Kidney (tissue), 14 donors: ENCODE results near the gene PGM2. TPM values are rescaled to one million over a fixed set of nuclear protein-coding genes. Genes with fewer than 3 reads are reported as not detected.

Experiments used
- DNase-seq, 5 donors: peaks; one replicate each; pipeline ENCODE4 v3.0.0-alpha.2; 2013 to 2020
- FAIRE-seq: peaks from 2 replicates; lab custom pipeline; 2012; peaks lifted over from hg19 to GRCh38; lab: Jason Lieb, UNC
- H3K27ac ChIP-seq, 2 donors: one replicate each; pipeline ENCODE4 v1.7.0; 2013; ENCODE audit warnings: low read depth in 2 of 2, low read length in 2 of 2, inconsistent platforms in 1 of 2
- H3K27me3 ChIP-seq: one replicate; pipeline ENCODE4 v1.7.1; 2013; ENCODE audit warnings: low read length, inconsistent platforms; ENCODE audit not compliant: control insufficient read depth, insufficient read depth
- H3K36me3 ChIP-seq, 3 donors: one replicate each; pipeline versions ENCODE4 v1.7.0 to v1.7.1; 2013; ENCODE audit warnings: low read length in 3 of 3, control low read depth in 1 of 3, inconsistent platforms in 1 of 3; ENCODE audit not compliant: insufficient read depth in 3 of 3, control insufficient read depth in 2 of 3
- H3K4me1 ChIP-seq, 3 donors: one replicate each; pipeline versions ENCODE4 v1.7.0 to v1.7.1; 2013; ENCODE audit warnings: low read length in 3 of 3, inconsistent platforms in 1 of 3, low read depth in 1 of 3; ENCODE audit not compliant: control insufficient read depth in 2 of 3, insufficient read depth in 2 of 3
- H3K4me3 ChIP-seq, 3 donors: one replicate each; pipeline versions ENCODE4 v1.7.0 to v1.8.1; 2013; ENCODE audit warnings: low read length in 3 of 3, control low read depth in 1 of 3, inconsistent platforms in 1 of 3
- H3K9ac ChIP-seq, 3 donors: one replicate each; pipeline versions ENCODE4 v1.7.0 to v1.7.1; 2013; ENCODE audit warnings: low read length in 3 of 3, control low read depth in 1 of 3, inconsistent platforms in 1 of 3
- H3K9me3 ChIP-seq, 3 donors: one replicate each; pipeline versions ENCODE4 v1.7.0 to v1.7.1; 2013; ENCODE audit warnings: low read length in 3 of 3, control low read depth in 1 of 3, inconsistent platforms in 1 of 3; ENCODE audit not compliant: control insufficient read depth in 2 of 3, insufficient read depth in 1 of 3
- intact Hi-C: fragments of 100-400 bp; cut with DNase I; formaldehyde crosslinking; loops from one replicate; pipeline ENCODE4 v1.11.1; 2022
- polyA plus RNA-seq: library from polyadenylated mRNA; stranded (reverse); fragments of 350-450 nt; fragmentation: Illumina TruSeq; extraction: RNeasy Lipid Tissue Mini Kit (QIAGEN cat#74804); gene quantifications from one replicate; pipeline ENCODE4 v1.2.3, GENCODE V29; 2014; ENCODE audit warnings: low read depth, low replicate concordance; ENCODE audit not compliant: insufficient read depth
- total RNA-seq: library from RNA; stranded (reverse); fragmentation: NEBNext Ultra II Directional; extraction: Animal tissue kit (Norgen Biotek cat#: 25700); gene quantifications from one replicate; pipeline ENCODE4 v1.2.1, GENCODE V29; 2021
- TF ChIP-seq, protein P1 (sequence below): IDR thresholded peaks from 3 replicates; pipeline ENCODE4 v1.5.1; 2012; ENCODE audit warnings: mild to moderate bottlenecking, moderate library complexity, borderline replicate concordance; ENCODE audit not compliant: insufficient read depth; ENCODE audit errors: extremely low read depth
- donor health status: control.
- donor health status: control.
- donor health status: control.
- donor health status: control.
- donor health status: control.
- donor health status: DM: yes; HTN: yes; CAD: no.
- donor health status: Normal renal cell carcinoma (clear cell type).

The PGM2 gene
- total and polyA plus RNA-seq, 2 donors from 2014 or later, result 15.5 to 30.7 TPM

- no peak overlapping the region for H3K4me3 ChIP-seq
- intact Hi-C loops, result loop anchor here (10.0 kb wide), 1 partner anchor 193 kb away; no protein-coding TSS in a partner anchor
- FAIRE-seq (no peak), DNase-seq (no peak)
- H3K27ac ChIP-seq, result no peak overlapping the region
- H3K27me3 ChIP-seq, result no peaks in the 10 kb centered on the region
- no peaks in the 10 kb centered on the region for H3K36me3 ChIP-seq
- TF ChIP-seq, protein P1, sequence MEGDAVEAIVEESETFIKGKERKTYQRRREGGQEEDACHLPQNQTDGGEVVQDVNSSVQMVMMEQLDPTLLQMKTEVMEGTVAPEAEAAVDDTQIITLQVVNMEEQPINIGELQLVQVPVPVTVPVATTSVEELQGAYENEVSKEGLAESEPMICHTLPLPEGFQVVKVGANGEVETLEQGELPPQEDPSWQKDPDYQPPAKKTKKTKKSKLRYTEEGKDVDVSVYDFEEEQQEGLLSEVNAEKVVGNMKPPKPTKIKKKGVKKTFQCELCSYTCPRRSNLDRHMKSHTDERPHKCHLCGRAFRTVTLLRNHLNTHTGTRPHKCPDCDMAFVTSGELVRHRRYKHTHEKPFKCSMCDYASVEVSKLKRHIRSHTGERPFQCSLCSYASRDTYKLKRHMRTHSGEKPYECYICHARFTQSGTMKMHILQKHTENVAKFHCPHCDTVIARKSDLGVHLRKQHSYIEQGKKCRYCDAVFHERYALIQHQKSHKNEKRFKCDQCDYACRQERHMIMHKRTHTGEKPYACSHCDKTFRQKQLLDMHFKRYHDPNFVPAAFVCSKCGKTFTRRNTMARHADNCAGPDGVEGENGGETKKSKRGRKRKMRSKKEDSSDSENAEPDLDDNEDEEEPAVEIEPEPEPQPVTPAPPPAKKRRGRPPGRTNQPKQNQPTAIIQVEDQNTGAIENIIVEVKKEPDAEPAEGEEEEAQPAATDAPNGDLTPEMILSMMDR, result no peak
- peaks cover 0 to 6% (median 0%) of the 10 kb centered on the region in 3 donors for H3K4me1 ChIP-seq
- no peak overlapping the region for H3K9ac ChIP-seq
- no peaks in the 10 kb centered on the region for H3K9me3 ChIP-seq
Observed at GRCh38 chr4:37797374-37797773, 29.1 kb upstream of the PGM2 start.

DNA sequence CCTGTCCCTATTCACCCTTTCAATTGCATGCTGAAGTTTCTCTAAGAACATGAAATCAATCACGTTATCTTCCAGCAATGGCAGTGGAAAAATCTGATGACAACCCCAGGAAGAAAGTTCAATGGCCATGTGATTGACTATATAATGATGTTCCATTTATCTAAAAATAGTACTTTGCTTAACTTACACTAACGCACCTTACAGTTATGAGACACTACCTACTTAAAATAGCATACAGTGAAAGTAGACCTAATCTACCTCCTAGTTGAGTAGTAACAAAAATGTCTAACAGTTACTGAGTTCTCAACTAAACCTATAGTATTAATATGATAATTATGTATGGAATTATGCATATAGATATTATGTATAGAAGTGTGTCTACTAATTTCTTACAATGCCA, 28.6 kb upstream of the PGM2 start:
- Histone ChIP-seq H3K9me3 (no peaks in the 10 kb centered on the region), H3K27ac (no peak overlapping the region), H3K9ac (no peak overlapping the region), H3K4me1 (peaks cover 0 to 6% (median 0%) of the 10 kb centered on the region in 3 donors), H3K27me3 (no peaks in the 10 kb centered on the region), H3K4me3 (no peak overlapping the region), H3K36me3 (no peaks in the 10 kb centered on the region)
- FAIRE-seq, result no peak
- no peak for DNase-seq
- intact Hi-C loops, result loop anchor here (10.0 kb wide), 1 partner anchor 193 kb away; no protein-coding TSS in a partner anchor
- TF ChIP-seq, protein P1, result no peak

DNA sequence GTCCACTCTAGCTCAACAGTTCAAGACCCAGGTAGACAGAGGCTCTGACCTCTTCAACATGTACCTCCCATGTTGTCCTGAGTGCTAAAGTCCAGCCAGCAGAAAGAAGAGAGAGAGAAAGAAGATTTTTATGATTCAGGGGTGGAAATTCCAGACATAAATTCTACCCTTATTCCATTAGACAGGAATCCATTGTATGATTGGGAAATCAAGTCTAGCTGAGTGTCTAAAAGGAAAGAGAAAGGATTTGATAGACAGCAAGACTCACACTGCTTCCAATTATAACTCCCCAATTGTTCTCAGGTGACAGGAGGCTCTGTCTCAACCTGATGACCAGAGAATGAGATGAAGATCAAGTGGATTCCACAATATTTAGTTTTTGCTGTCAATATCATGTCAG, 27.9 kb upstream of the PGM2 start:
- Histone ChIP-seq H3K36me3 (no peaks in the 10 kb centered on the region), H3K4me1 (peaks cover 0 to 6% (median 0%) of the 10 kb centered on the region in 3 donors), H3K9ac (no peak overlapping the region), H3K9me3 (no peaks in the 10 kb centered on the region), H3K4me3 (no peak overlapping the region), H3K27me3 (no peaks in the 10 kb centered on the region), H3K27ac (no peak overlapping the region)
- DNase-seq (no peak), FAIRE-seq (no peak)
- intact Hi-C loops, result loop anchor here (10.0 kb wide), 1 partner anchor 194 kb away; no protein-coding TSS in a partner anchor
- TF ChIP-seq, protein P1, result no peak
